MM.1S (cell line): ENCODE data around the gene CBLN3.

Experiments
- CTCF ChIP-seq: fragments of 300-600 bp; sonication (generic); IDR thresholded peaks from 2 replicates; pipeline ENCODE4 v1.5.1; 2016; ENCODE audit warnings: antibody characterized with exemption, low read length, mixed read lengths
- EZH2 ChIP-seq: fragments of 300-600 bp; sonication (generic); optimal IDR thresholded peaks from 2 replicates; pipeline ENCODE3; 2017; ENCODE audit warnings: low read depth, mild to moderate bottlenecking, antibody characterized with exemption, low read length, mixed read lengths
- EZH2phosphoT487 ChIP-seq: fragments of 300-600 bp; sonication (generic); IDR thresholded peaks from 2 replicates; pipeline ENCODE4 v1.6.1; 2018; ENCODE audit warnings: antibody characterized with exemption, low read length

GRCh38 chr14:24428628-24429394 lies 657 bp downstream of the CBLN3 start:
- TF ChIP-seq CTCF (no peak), EZH2 (no peak), EZH2phosphoT487 (no peak)
